Heart right ventricle (tissue), 16 donors: ENCODE results near the gene DCST2. TPM values are rescaled to one million over a fixed set of nuclear protein-coding genes. Genes with fewer than 3 reads are reported as not detected.
A peak's percentile ranks its signal among the peaks of the same experiment; 100 is the strongest.

Experiments
- ATAC-seq, 8 donors: fragments of 200-7000 bp; cut with Tn5 transposase; one replicate each; pipeline ENCODE4 v1.9.1; 2020; ENCODE audit warnings: mild to moderate bottlenecking in 8 of 8, moderate library complexity in 8 of 8, moderate number of reproducible peaks in 1 of 8
- DNase-seq, 2 donors: peaks; one replicate each; pipeline ENCODE4 v3.0.0-alpha.2; 2020
- H3K27ac ChIP-seq, 10 donors: fragments of 200-600 bp; sonication (generic) in 2 of 10; one replicate each; pipeline versions ENCODE4 v1.5.0 to v1.8.0; 2020 to 2022; ENCODE audit warnings: mild to moderate bottlenecking in 3 of 10
- H3K27me3 ChIP-seq, 7 donors: fragments of 200-600 bp; one replicate each; pipeline ENCODE4 v1.8.0; 2021 to 2022; ENCODE audit warnings: mild to moderate bottlenecking in 2 of 7
- H3K36me3 ChIP-seq, 9 donors: fragments of 200-600 bp; sonication (generic) in 1 of 9; one replicate each; pipeline versions ENCODE4 v1.5.0 to v1.8.0; 2020 to 2022; ENCODE audit warnings: mild to moderate bottlenecking in 2 of 9
- H3K4me1 ChIP-seq, 9 donors: fragments of 200-600 bp; sonication (generic) in 1 of 9; one replicate each; pipeline versions ENCODE4 v1.5.0 to v1.8.0; 2020 to 2022; ENCODE audit warnings: mild to moderate bottlenecking in 4 of 9
- H3K4me3 ChIP-seq, 10 donors: fragments of 200-600 bp; sonication (generic) in 2 of 10; one replicate each; pipeline versions ENCODE4 v1.5.0 to v1.8.0; 2020 to 2022; ENCODE audit warnings: mild to moderate bottlenecking in 7 of 10, moderate library complexity in 2 of 10
- H3K9me3 ChIP-seq, 11 donors: fragments of 200-600 bp in 10 of 11; sonication (generic) in 2 of 11; one replicate each; pipeline versions ENCODE4 v1.5.0 to v1.8.0; 2013 to 2022; ENCODE audit warnings: mild to moderate bottlenecking in 2 of 11, control low read depth in 1 of 11, moderate library complexity in 1 of 11
- CTCF ChIP-seq, 9 donors: fragments of 200-600 bp; sonication (generic) in 2 of 9; IDR thresholded peaks; one replicate each; pipeline versions ENCODE4 v1.5.0 to v1.8.0; 2021 to 2022; ENCODE audit warnings: antibody characterized with exemption in 9 of 9, mild to moderate bottlenecking in 5 of 9, moderate library complexity in 1 of 9
- WGBS, 2 donors: extraction: QIAGEN DNeasy Blood & Tissue Kit; methylation state at CpG; one replicate each; pipeline ENCODE4 v1.1.7; 2013; ENCODE audit warnings: inconsistent platforms in 1 of 2; 5-methylcytosine and 5-hydroxymethylcytosine counted together
- intact Hi-C, 10 donors: fragments of 100-400 bp; cut with DNase I; formaldehyde crosslinking; loops; one replicate each; pipeline versions ENCODE4 v1.11.1 to v1.14.2; 2022
- polyA plus RNA-seq, 2 donors: library from polyadenylated mRNA; stranded (reverse); fragments of 200-250 nt; gene quantifications; one replicate each; pipeline ENCODE4 v1.2.3, GENCODE V29; 2013
- total RNA-seq, 10 donors: library from RNA; stranded (reverse); fragmentation: NEBNext Ultra II Directional in 3 of 10; extraction: Animal tissue kit (Norgen Biotek cat#: 25700) in 3 of 10; gene quantifications; one replicate each; pipeline versions ENCODE4 v1.2.1 to v1.2.4, GENCODE V29; 2021 to 2023
- donor health status: Arrhythmogenic right ventricular cardiomyopathy.
- donor health status: ischemic (EF 13 %, LVEDD 7.1; RV severe dilation, severe dysfunction).
- donor health status: healthy with polysubstance abuse.
- donor health status: DM: no; HTN: yes; CAD: no.
- donor health status: DM: no; HTN: no; CAD: no.
- donor health status: ischemic (EF 25% LVEDD 6.9; RV normal size, moderate dysfunction).
- donor health status: ischemic (EF 25% LVEDD 5.7; RV mildly dilated, moderate dysfunction).
- donor health status: healthy.
- donor health status: DM: yes; HTN: yes; CAD: no.
- donor health status: Ischemic cardiomyopathy.
- donor health status: ischemic (EF 35%, LVEDD 5.7; RV mildly dilated, moderate dysfunction).
- donor health status: nonischemic (EF 11% LVEDD 7.7; RV severe dilation, severe dysfunction).
- donor health status: DM: yes; HTN: yes; CAD: no.
- donor health status: PGD.
- donor health status: ischemic (EF 29% LVEDD 5.4; RV normal size, mild dysfunction).
- donor health status: nonischemic (EF 23%, LVEDD 6.1; RV moderate dilation, normal function).

The DCST2 gene
- total and polyA plus RNA-seq, 12 donors, result 0.15 to 1.8 (median 0.32) TPM; not detected in 1

GRCh38 chr1:155003227-155003765 lies 30.3 kb downstream of the DCST2 start:
- no peak for ATAC-seq
- H3K27me3 ChIP-seq, result no peaks in the 10 kb centered on the region
- no peaks in the 10 kb centered on the region for H3K36me3 ChIP-seq
- intact Hi-C loops, result loop anchor here in 3 of 10 donors (5.0 to 10.0 kb wide), 3 partner anchors 41 to 62 kb away; partner anchors contain the start of genes ADAM15 (in 1 of the 3), EFNA4 (in 1 of the 3) and PYGO2 (in 1 of the 3)
- peak overlapping the region; percentile 90 to 98 (median 96) for H3K27ac ChIP-seq
- TF ChIP-seq CTCF (IDR thresholded peaks at IDR 0.05), result no peak
- H3K4me1 ChIP-seq, result peaks cover 35 to 72% (median 64%) of the 10 kb centered on the region in 9 donors
- no peaks in the 10 kb centered on the region for H3K9me3 ChIP-seq
- no peak for DNase-seq
- whole genome bisulfite sequencing, 2 donors, result 1% methylated on average over 37 of the region's 37 CpGs
- peak overlapping the region; percentile 50 to 97 (median 91) for H3K4me3 ChIP-seq

- peak in 1 of 2 donors; percentile 55 for DNase-seq
- no peaks in the 10 kb centered on the region for H3K27me3 ChIP-seq
- H3K36me3 ChIP-seq, result no peaks in the 10 kb centered on the region
- H3K9me3 ChIP-seq, result no peaks in the 10 kb centered on the region
- 0% methylated on average over 22 to 32 of the region's 35 CpGs for WGBS, 2 donors
- ATAC-seq, result peak in 7 of 8 donors; percentile 0 to 16 (median 4)
- no peak for TF ChIP-seq CTCF (IDR thresholded peaks at IDR 0.05)
- H3K4me1 ChIP-seq, result peaks cover 31 to 71% (median 58%) of the 10 kb centered on the region in 9 donors
- H3K27ac ChIP-seq, result peak within 1 kb of the TSS; percentile 92 to 98 (median 96)
- intact Hi-C loops, result loop anchor here in 3 of 10 donors (5.0 to 10.0 kb wide), 3 partner anchors 40 to 62 kb away; partner anchors contain the start of genes ADAM15 (in 1 of the 3), EFNA4 (in 1 of the 3) and PYGO2 (in 1 of the 3)
- peak within 1 kb of the TSS; percentile 50 to 97 (median 91) for H3K4me3 ChIP-seq
Measured at GRCh38 chr1:155002464-155003226, 30.9 kb downstream of the DCST2 start, which contains the start of gene ZBTB7B. Gene ZBTB7B, plus strand, starts transcription at chr1:155002802. Its CDS starts 11,859 bp downstream, at chr1:155014661.

DNA sequence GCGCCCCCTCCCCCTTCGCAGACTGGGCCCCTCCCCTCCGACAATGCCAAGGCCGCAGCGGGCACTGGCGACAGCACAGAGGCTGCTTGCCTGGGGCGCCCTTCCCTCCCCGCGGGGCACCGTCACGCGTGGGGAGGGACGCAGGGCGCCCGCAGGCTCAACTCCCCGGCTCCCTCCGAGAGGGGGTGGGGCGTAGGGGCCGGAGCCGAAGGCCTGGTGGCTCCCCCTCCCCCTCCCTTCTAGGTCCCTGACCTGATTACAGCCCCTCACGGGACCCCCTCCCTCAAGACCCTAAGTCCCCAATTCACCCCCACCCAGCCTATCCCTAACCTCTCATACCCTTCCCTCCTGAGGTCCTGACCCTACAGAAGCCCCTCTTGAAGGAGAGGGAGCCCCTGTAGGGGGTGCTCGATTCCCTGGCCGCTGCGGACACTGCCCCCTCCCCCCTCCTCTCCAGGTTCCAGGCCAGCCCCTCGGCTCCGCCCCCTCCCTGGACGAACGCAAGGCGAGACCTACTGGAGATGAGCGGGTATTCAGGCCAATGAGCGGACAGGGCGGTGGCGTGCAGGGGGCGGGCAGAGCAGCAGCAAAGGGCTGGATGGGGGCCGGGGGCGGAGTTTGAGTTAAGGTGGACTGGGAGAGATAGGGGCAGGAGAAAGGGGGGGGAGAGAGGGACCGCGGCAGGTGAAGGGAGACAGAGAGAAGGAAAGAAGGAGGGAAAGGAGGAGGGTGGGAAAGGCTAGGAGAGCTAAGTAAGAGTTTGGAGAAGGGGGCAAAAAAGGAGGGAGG lies 31.7 kb downstream of the DCST2 start:
- 1 to 2% methylated on average over 37 to 38 of the region's 38 CpGs for WGBS, 2 donors
- DNase-seq (peak; percentile 100), ATAC-seq (peak; percentile 80 to 92 (median 86))
- H3K27me3 ChIP-seq, result no peaks in the 10 kb centered on the region
- H3K36me3 ChIP-seq, result no peaks in the 10 kb centered on the region
- H3K27ac ChIP-seq, result peak overlapping the region; percentile 80 to 98 (median 95)
- no peaks in the 10 kb centered on the region for H3K9me3 ChIP-seq
- TF ChIP-seq CTCF (IDR thresholded peaks at IDR 0.05), result peak in 7 of 9 donors; percentile 14 to 64 (median 49)
- H3K4me3 ChIP-seq, result peak overlapping the region; percentile 50 to 97 (median 91)
- intact Hi-C loops, result loop anchor here in 5 of 10 donors (1.0 to 10.0 kb wide), 5 partner anchors 15 to 63 kb away; partner anchors contain the start of genes CKS1B (in 3 of the 5), ADAM15 (in 1 of the 5), EFNA4 (in 1 of the 5) and PYGO2 (in 1 of the 5)
- H3K4me1 ChIP-seq, result peaks cover 28 to 70% (median 50%) of the 10 kb centered on the region in 9 donors

DNA sequence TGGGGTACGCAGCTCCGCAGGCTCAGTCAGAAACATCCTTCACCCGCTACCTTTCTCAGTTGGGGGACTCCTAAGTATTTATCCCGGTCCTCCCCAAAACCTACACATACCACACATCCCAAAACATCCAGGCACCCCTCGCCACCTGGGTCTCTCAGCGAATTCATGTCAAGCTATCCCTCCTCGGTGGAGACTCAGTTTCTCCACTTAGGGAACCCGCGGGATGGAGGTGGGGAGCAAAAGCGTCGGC lies 32.2 kb downstream of the DCST2 start:
- no peaks in the 10 kb centered on the region for H3K9me3 ChIP-seq
- peak overlapping the region; percentile 80 to 98 (median 95) for H3K27ac ChIP-seq
- DNase-seq, result no peak
- TF ChIP-seq CTCF (IDR thresholded peaks at IDR 0.05), result no peak
- H3K4me1 ChIP-seq, result peaks cover 25 to 64% (median 45%) of the 10 kb centered on the region in 9 donors
- ATAC-seq, result no peak
- peak overlapping the region; percentile 50 to 97 (median 91) for H3K4me3 ChIP-seq
- no peaks in the 10 kb centered on the region for H3K36me3 ChIP-seq
- WGBS, 2 donors, result 1% methylated on average over 11 of the region's 11 CpGs
- intact Hi-C loops, result loop anchor here in 5 of 10 donors (1.0 to 10.0 kb wide), 5 partner anchors 16 to 63 kb away; partner anchors contain the start of genes CKS1B (in 3 of the 5), ADAM15 (in 1 of the 5), EFNA4 (in 1 of the 5) and PYGO2 (in 1 of the 5)
- no peaks in the 10 kb centered on the region for H3K27me3 ChIP-seq
